GOT3 (cell line): ENCODE results near the gene CBFA2T3.

Experiments used
- DNase-seq: peaks from one replicate; lab custom pipeline; 2025; ENCODE audit warnings: mixed read lengths; lab: John Stamatoyannopoulos, UW

The CBFA2T3 gene

GRCh38 chr16:88976366-88977017 is 515 bp downstream of the CBFA2T3 start:
- DNase-seq: no peak

DNA sequence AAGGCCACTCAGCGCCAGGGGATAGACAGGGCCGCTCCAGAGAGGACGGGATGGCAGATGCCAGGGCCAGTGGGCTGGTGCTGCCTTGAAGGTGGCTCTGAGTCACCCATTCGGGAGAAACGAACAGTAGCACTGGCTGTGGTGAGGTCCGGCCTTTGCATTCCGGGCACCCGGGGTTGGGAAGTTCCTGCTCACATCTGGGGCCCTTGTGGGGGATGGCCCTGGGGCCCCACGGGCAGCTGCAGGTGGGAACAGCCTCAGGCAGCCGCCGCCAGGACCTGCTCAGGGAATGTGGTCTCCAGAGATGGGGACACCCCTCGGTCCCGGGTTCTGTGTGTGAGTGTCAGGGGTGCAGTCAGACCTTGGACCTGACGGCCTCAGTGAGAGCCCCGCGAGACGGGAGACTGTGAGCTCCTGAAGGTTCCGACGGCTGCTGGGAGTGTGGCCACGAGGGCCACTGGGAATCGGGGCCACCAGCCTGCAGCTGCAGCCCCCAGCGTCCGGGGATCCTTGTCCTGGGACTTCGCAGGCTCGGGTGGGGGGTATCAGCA is 1.4 kb downstream of the CBFA2T3 start:
- DNase-seq: no peak

DNA sequence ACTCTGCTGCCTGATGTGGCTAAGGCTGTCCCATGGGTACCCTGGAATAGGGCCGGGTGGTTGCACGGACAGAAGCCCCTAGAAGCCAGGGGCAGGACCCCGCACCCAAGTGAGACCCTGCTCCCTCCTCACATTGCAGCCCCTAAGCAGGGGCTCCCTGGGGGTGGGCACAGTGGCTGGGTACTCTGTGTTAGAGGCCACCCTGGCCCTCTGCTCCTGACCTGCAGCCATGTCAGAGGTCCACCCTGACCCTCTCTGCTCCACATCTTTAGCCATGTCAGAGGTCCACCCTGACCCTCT is 2.1 kb downstream of the CBFA2T3 start:
- no peak for DNase-seq

- no peak for DNase-seq
Measured at GRCh38 chr16:88974080-88974915, 2.7 kb downstream of the CBFA2T3 start.

- DNase-seq: no peak
Measured at GRCh38 chr16:88973415-88974050, 3.5 kb downstream of the CBFA2T3 start.

- no peak for DNase-seq
Measured at GRCh38 chr16:88973007-88973410, 4.0 kb downstream of the CBFA2T3 start.

DNA sequence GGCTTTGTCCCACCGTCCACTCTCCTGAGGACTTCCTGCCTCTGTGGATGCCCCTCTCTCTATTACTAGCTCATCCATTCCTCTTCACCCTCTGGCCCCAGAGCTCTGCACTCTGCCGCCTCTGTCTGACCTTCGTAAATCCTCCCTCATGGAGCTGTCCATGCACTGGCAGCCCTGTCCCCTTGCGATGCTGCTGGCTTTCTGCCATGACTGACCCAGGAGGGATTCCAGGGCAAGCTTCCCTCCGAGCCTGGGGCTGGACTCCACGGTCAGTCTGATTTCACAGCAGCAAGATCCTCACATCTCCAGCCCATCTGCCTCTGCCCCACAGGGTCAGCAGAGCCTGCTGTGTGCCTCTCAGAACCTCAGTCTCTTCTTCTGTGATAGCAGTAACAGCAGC is 4.7 kb downstream of the CBFA2T3 start:
- DNase-seq: no peak

DNA sequence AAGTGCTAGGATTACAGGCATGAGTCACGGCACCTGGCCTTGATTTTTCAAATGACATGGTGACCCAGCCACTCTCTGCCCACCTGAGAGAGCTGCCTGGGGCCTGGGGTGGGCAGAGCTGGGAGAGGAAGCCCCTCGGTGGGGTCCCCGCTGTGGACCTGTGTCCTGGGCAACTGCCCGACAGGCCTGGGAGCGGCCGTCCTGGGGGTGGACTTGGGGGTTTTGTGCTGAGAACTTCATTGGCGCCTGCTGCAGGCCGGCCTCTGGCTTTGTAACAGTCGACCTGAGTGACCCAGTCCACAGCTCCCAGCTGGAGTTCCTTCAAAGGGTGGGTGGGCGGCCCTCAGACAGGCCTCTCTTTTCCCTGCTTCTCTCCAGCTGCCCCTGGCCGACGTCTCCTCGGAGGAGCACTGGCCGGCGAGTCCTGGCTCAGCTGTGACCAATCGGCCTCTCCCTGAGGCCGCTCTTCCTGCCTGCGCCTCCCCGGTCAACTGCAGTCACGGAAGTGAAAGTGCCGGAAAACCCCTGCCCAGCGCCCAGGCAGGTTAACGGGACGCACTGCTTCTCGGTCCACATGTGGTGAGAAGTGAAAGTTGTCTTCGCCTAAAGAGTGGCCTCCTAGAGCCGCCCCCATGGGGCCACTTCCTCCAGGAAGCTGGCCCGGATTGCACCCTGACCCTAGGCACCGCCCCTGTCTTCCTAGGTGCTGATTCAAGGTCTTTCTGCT is 5.5 kb downstream of the CBFA2T3 start:
- no peak for DNase-seq

GRCh38 chr16:88970539-88971065 is 6.4 kb downstream of the CBFA2T3 start:
- no peak for DNase-seq

- DNase-seq: no peak
Measured at GRCh38 chr16:88970050-88970449, 7.0 kb downstream of the CBFA2T3 start.

- DNase-seq: no peak
Measured at GRCh38 chr16:88969361-88969831, 7.6 kb downstream of the CBFA2T3 start.

DNA sequence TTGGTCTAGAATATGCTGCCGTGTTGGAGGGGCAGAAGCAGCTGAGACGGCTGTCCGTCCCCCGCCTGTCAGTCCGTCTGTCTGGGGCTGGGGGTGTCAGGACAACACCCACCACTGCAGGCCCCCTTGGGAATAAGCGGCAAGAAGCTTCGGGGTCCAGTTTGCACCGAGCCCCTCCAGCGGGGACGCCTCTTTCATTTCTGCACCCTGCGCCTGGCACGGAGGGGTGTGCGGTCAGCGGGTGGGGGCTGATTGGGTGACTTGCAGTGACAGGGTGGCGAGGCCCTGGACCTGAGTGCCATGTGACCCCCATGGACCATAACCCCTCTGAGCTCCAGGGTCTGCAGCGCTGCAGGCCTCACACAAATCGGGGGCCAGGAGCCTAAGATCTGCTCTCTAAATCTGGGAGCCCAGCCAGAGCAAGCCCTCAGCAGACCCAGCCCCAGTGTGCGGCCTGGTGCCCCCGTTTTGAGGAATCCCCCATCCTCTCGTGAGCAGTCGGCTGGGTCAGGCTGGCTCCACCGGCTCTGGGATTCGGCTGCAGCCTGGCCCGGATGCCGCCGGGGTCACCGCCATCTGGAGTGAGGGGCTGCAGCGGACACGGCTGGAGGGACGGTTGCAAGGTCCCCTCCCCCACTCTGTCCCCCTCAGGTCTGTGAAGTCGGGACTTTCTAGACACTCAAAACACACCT is 8.3 kb downstream of the CBFA2T3 start:
- no peak for DNase-seq

- no peak for DNase-seq
Measured at GRCh38 chr16:88967830-88968588, 9.0 kb downstream of the CBFA2T3 start.

DNA sequence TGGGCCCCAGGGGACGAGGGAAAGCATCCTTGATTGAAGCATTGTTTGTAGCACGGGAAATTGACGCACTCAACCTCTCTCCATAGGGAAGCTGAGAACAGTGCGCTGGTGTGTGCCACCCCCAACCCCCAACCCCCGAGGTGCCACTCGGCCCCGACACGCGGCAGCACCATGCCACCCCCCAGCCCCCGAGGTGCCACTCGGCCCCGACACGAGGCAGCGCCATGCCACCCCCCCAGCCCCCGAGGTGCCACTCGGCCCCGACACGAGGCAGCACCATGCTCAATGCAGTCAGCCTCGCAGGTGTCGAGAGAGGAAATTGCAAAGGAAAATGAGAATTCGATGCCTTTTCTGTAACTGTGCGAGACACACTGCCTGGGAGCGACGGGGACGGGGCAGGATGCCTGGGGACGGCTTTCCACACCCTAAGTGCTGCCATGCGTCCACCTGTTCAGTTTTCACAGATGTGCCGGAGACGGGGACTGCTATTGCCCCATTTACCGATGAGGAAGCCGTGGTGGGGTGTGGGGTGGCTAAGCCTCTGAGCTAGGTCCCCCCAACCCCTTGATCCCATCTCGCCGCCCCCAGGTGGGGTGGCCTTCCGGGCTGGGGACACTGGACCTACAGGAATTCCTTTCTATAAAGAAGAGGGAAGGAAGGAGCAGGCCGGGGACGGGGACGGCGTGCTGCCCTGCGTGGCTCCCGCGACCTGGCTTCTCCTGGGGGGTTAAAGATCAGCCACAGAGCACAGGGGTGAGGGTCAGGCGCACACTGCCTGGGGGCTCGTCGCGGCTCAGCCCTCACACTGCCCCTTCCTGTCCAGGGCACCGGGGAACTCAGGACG is 9.8 kb downstream of the CBFA2T3 start:
- DNase-seq: no peak

DNA sequence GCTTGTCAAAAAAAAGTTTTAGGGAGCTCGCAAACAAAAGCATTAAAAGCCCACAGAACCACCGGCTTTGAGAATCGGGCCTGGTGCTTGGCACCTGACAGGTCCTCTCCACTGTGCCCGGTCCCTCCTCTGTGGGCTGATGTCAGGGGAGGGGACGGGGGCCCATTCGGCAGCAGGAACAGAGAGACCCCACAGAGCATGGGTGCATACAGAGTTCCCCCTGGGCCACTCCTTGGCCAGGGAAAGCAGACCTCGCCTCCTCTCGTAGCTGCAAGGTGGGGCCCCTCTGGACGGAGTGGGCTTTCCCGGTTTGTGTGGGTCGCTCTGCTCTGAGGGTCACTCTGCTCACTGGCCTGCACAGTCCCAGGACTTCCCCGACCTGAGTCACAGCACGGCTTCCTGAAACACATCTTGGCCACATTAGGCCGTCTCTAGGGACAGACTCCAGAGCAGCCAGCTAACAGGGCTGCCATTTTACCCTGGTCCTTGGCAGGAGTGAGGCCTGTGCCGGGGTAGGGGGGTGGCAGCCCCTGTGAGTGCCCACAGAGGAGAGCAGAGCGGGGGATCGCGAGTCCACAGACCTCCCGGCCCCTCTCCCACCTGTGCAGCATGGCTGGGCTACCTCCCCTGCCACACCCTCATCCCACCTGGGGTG is 11.1 kb downstream of the CBFA2T3 start:
- no peak for DNase-seq

DNA sequence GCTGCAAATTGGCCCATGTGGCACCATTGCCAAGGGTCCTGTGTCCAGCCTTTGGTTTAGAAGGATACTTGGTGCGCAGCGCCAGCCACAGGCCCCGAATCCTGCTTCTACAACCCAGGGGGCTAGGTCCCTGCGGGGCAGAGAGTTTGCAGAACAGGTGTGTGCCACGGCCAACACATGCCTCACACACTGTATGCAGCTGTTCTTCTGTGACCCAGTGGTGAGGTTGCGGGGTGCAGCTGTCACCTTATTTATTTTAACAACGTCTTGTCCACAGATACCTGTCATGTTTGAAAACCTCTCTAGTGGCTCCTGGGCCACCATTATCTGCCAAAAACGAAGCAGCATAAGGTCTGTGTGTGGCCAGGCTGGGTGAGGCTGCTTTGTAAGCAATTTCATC is 11.6 kb downstream of the CBFA2T3 start:
- DNase-seq: no peak

DNA sequence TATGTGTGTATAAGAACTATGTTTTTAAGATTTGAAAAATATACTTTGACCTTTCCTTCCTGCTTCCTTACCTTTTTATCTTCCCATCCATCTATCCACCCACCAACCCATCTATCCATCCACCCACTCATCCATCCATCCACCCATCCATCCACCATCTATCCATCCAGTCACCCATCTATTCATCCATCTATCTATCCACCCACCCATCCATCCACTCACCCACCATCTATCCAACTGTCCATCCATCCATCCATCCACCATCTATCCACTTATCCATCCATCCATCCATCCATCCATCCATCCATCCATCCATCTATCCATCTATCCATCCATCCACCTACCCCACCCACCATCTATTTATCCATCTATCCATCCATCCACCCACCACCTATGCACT is 12.4 kb downstream of the CBFA2T3 start:
- DNase-seq: no peak

DNA sequence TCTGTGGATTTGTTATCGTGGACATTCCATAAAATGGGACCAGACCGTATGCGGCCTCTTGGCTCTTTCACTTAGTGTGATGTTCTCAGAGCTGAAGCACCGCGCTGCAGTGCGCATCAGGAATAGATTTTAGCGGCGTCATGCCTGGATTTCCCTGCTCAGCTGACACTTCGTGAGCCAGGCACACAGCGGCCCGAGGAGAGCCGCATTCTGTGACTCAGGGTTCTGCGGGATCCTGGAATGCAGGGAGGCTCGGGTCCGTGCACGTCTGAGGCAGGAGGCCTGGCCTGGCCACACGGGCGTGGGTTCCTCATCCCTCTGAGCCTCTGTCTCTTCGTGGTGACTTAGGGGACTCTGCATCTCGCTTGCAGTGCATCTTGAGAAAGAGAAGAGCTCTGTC is 13.4 kb downstream of the CBFA2T3 start:
- DNase-seq: no peak
